Testis (tissue), 2 donors: ENCODE data around the gene RAP1GAP2.

Experiments used
- CTCF ChIP-seq, 3 experiments: fragments of 450-650 bp in 2 of 3; fragments of 200-600 bp in 1 of 3; sonication (generic) in 1 of 3; IDR thresholded peaks; one replicate each; pipeline ENCODE4 v1.5.1; 2016 to 2019; ENCODE audit warnings: antibody characterized with exemption in 3 of 3, mild to moderate bottlenecking in 2 of 3, moderate library complexity in 1 of 3
- POLR2A ChIP-seq: fragments of 450-650 bp; IDR thresholded peaks from one replicate; pipeline ENCODE4 v1.6.1; 2017; ENCODE audit warnings: antibody characterized with exemption, mild to moderate bottlenecking, moderate library complexity

DNA sequence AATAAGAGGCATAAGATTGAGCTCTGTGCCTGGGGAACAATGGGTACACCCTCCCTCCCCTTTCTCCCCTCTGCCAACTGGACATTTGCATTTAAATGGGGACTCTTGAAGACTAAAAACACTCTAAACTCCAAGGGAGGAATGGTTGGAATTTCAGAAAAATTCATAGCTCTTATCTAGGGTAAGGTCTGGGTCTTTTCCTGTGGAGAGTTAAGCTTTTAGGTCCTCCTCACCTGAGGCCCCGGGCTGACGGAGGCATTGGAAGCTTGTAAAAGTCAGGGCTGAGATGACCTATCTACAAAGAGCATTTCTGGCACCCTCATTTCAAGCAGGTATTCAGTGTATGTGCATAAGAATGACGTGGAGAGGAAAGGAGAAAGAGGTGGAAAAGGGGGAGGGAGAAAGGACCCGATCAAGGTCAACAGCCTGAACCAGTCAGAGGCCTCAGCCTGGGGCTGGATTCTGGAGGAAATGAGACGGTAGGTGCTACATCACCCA is 78.0 kb downstream of the RAP1GAP2 start:
- TF ChIP-seq CTCF (IDR thresholded peaks at IDR 0.05) (no peak), POLR2A (no peak)
